Measurements from ENCODE around the gene MED9.

DNA sequence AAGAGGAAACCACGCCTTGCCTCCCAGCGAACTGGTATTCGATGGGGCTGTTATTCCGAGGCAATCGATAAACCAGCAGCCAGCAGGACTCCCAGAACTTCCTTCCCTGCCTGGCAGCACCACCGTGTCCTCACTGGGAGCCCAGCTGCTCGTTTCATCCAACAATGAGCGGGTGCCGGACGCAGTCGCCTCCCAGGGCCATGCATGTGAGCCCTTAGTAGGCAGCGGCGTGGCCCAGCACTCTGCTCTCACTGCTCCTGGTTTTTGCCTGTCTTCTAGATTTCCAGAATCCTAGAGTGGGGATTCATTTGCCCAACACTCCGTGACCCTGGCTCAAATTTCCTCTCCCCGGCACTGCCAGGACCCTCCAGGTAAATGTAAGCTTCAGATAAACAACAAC lies 48.5 kb downstream of the MED9 start:
- no peak for TF ChIP-seq EGR1 (IDR thresholded peaks at IDR 0.05)
- no peak for TF ChIP-seq TAF1 (IDR thresholded peaks at IDR 0.05; ENCODE audit: low read depth)
- no peak for TF ChIP-seq CREB1 (IDR thresholded peaks at IDR 0.05; ENCODE audit: low read depth)
- no peak for TF ChIP-seq MAX (IDR thresholded peaks at IDR 0.05)
- peak; percentile 38; the same call in 1 of the 2 replicates for TF ChIP-seq EP300 (IDR thresholded peaks at IDR 0.05; ENCODE audit: borderline replicate concordance)
- TF ChIP-seq RAD21 (IDR thresholded peaks at IDR 0.05; ENCODE audit: low read depth), result no peak
- no peak for TF ChIP-seq REST (IDR thresholded peaks at IDR 0.05; ENCODE audit: low read depth)
- no peak for TF ChIP-seq CEBPB (IDR thresholded peaks at IDR 0.05)
- no peak for TF ChIP-seq ZBTB7A (IDR thresholded peaks at IDR 0.05; ENCODE audit: low read depth)
- no peak for TF ChIP-seq YY1 (IDR thresholded peaks at IDR 0.05; ENCODE audit: low read depth)
- TF ChIP-seq USF1 (IDR thresholded peaks at IDR 0.05), result no peak
- peak; percentile 18; the same call in 1 of the 2 replicates for TF ChIP-seq TCF12 (IDR thresholded peaks at IDR 0.05; ENCODE audit: low read depth)
